Amniotic stem cell (primary cell): Measurements from ENCODE around the gene FBLN5.
"Not testable (repeated sequence)": the region's sequence is repeated elsewhere in the genome, so short reads cannot be mapped to it uniquely, and the experiment has no call there.

Experiments used
- DNase-seq: peaks from one replicate; lab custom pipeline; 2025; lab: John Stamatoyannopoulos, UW

FBLN5 gene

GRCh38 chr14:91861091-91861490 is 86.4 kb downstream of the FBLN5 start:
- DNase-seq: no peak

GRCh38 chr14:91860238-91860637 is 87.3 kb downstream of the FBLN5 start:
- DNase-seq: no peak

GRCh38 chr14:91858536-91859275 is 88.8 kb downstream of the FBLN5 start:
- no peak for DNase-seq

GRCh38 chr14:91857614-91858013 is 89.9 kb downstream of the FBLN5 start:
- DNase-seq: no peak

- DNase-seq: no peak
Observed at GRCh38 chr14:91854327-91854934, 93.1 kb downstream of the FBLN5 start.

GRCh38 chr14:91851563-91851962 is 95.9 kb downstream of the FBLN5 start:
- DNase-seq: no peak

GRCh38 chr14:91848504-91849001 is 98.9 kb downstream of the FBLN5 start:
- no peak for DNase-seq

- DNase-seq: no peak
Observed at GRCh38 chr14:91847693-91848092, 99.8 kb downstream of the FBLN5 start.

- DNase-seq: no peak
Observed at GRCh38 chr14:91845652-91846051, 101.8 kb downstream of the FBLN5 start.

- not testable (repeated sequence) for DNase-seq
Observed at GRCh38 chr14:91845056-91845455, 102.4 kb downstream of the FBLN5 start.

GRCh38 chr14:91844029-91844428 is 103.5 kb downstream of the FBLN5 start:
- no peak for DNase-seq

GRCh38 chr14:91843437-91843836 is 104.1 kb downstream of the FBLN5 start:
- no peak for DNase-seq

GRCh38 chr14:91841065-91841464 is 106.4 kb downstream of the FBLN5 start:
- no peak for DNase-seq

- no peak for DNase-seq
Observed at GRCh38 chr14:91839749-91840148, 107.7 kb downstream of the FBLN5 start.

GRCh38 chr14:91837076-91837475 is 110.4 kb downstream of the FBLN5 start:
- DNase-seq: no peak

- DNase-seq: no peak
Observed at GRCh38 chr14:91835920-91836843, 111.3 kb downstream of the FBLN5 start.

- DNase-seq: no peak
Observed at GRCh38 chr14:91835197-91835919, 112.1 kb downstream of the FBLN5 start.

- DNase-seq: no peak
Observed at GRCh38 chr14:91834571-91834970, 112.9 kb downstream of the FBLN5 start.

- no peak for DNase-seq
Observed at GRCh38 chr14:91831337-91831736, 116.2 kb downstream of the FBLN5 start.

GRCh38 chr14:91830777-91831176 is 116.7 kb downstream of the FBLN5 start:
- DNase-seq: no peak

- DNase-seq: no peak
Observed at GRCh38 chr14:91829511-91829910, 118.0 kb downstream of the FBLN5 start.

- no peak for DNase-seq
Observed at GRCh38 chr14:91827746-91828145, 119.7 kb downstream of the FBLN5 start.
